K562 (cell line): ENCODE data around the gene EIF3K. TPM values are rescaled to one million over a fixed set of nuclear protein-coding genes. Genes with fewer than 3 reads are reported as not detected.

ENCODE experiments used
- CXXC5 ChIP-seq: fragments of 250-450 bp; sonication (Bioruptor Pico); IDR thresholded peaks from 2 replicates; pipeline ENCODE4 v1.8.0; 2022; ENCODE audit warnings: inconsistent platforms, mild to moderate bottlenecking, moderate library complexity
- FOXK2 ChIP-seq, 2 experiments: fragments of 450-650 bp; IDR thresholded peaks in 1 of 2; conservative IDR thresholded peaks in 1 of 2; 2 replicates each; pipeline ENCODE4 v1.6.1; 2016; ENCODE audit warnings: low read depth in 2 of 2, mild to moderate bottlenecking in 1 of 2
- GABPB2 ChIP-seq: fragments of 250-450 bp; sonication (Bioruptor Pico); conservative IDR thresholded peaks from 2 replicates; pipeline ENCODE4 v1.5.1; 2021; ENCODE audit warnings: mild to moderate bottlenecking
- HDAC2 ChIP-seq: fragments of 450-650 bp; IDR thresholded peaks from 2 replicates; pipeline ENCODE4 v1.6.1; 2016; ENCODE audit warnings: mild to moderate bottlenecking
- HNRNPL ChIP-seq: fragments of 200-400 bp; formaldehyde crosslinking; IDR thresholded peaks from 2 replicates; pipeline ENCODE4 v1.6.1; 2017; ENCODE audit warnings: low read depth, mild to moderate bottlenecking, low read length
- MLLT1 ChIP-seq, 2 experiments: fragments of 450-650 bp; IDR thresholded peaks; 2 replicates each; pipeline ENCODE4 v1.6.1; 2016
- MNT ChIP-seq, 2 experiments: fragments of 450-650 bp; conservative IDR thresholded peaks; 2 replicates each; pipeline ENCODE4 v1.6.1; 2017; ENCODE audit warnings: mild to moderate bottlenecking in 2 of 2, moderate library complexity in 2 of 2
- NFE2 ChIP-seq: IDR thresholded peaks from 2 replicates; pipeline ENCODE4 v1.6.1; 2014; ENCODE audit warnings: antibody characterized with exemption, low read depth
- NR2C1 ChIP-seq, 2 experiments: fragments of 450-650 bp; IDR thresholded peaks; 2 replicates each; pipeline ENCODE4 v1.6.1; 2017; ENCODE audit warnings: mild to moderate bottlenecking in 2 of 2, antibody characterized with exemption in 1 of 2, inconsistent platforms in 1 of 2, missing compliant biosample characterization in 1 of 2, missing genetic modification characterization in 1 of 2
- POLR2A ChIP-seq: fragments of 450-650 bp; conservative IDR thresholded peaks from 2 replicates; pipeline ENCODE4 v1.6.1; 2016
- SMAD2 ChIP-seq: fragments of 150-350 bp; IDR thresholded peaks from 2 replicates; pipeline ENCODE4 v1.6.1; 2014; ENCODE audit warnings: low read depth, mild to moderate bottlenecking, low read length
- SMARCA4 ChIP-seq: fragments of 450-650 bp; IDR thresholded peaks from 2 replicates; pipeline ENCODE4 v1.6.1; 2016
- TAF7 ChIP-seq: fragments of 450-650 bp; IDR thresholded peaks from 2 replicates; pipeline ENCODE4 v1.6.1; 2016; ENCODE audit warnings: missing genetic modification characterization, missing compliant biosample characterization
- TAL1 ChIP-seq: fragments of 450-650 bp; IDR thresholded peaks from 2 replicates; pipeline ENCODE4 v1.6.1; 2016; ENCODE audit warnings: mild to moderate bottlenecking
- TEAD1 ChIP-seq, 2 experiments: fragments of 450-650 bp in 1 of 2; sonication (generic) in 1 of 2; formaldehyde crosslinking; IDR thresholded peaks; 2 replicates each; pipeline versions ENCODE4 v1.4.0 to v1.8.0; 2020 to 2022; ENCODE audit warnings: mild to moderate bottlenecking in 2 of 2, missing genetic modification reagents in 1 of 2
- TSHZ1 ChIP-seq: fragments of 250-450 bp; sonication (Bioruptor Pico); IDR thresholded peaks from 2 replicates; pipeline ENCODE4 v1.4.0; 2020; ENCODE audit warnings: mild to moderate bottlenecking, moderate library complexity
- ZNF644 ChIP-seq: fragments of 200-800 bp; sonication (Bioruptor generic); IDR thresholded peaks from 2 replicates; pipeline ENCODE4 v1.6.1; 2016; ENCODE audit warnings: low read depth, missing genetic modification characterization, missing compliant biosample characterization
- polyA plus RNA-seq, 8 experiments: library from polyadenylated mRNA; depleted of rRNA in 4 of 8; stranded (reverse) in 5 of 8; unstranded in 3 of 8; fragments of >200 nt; fragmentation: Nextera tagmentation in 2 of 8; fragmentation: Illumina TruSeq in 1 of 8; extraction: Ambion mirVana in 2 of 8; extraction: Trizol in 1 of 8; gene quantifications; 2 replicates each; pipeline versions ENCODE4 v1.2.1 to v1.2.3, GENCODE V29; 2011 to 2014; ENCODE audit warnings: inconsistent platforms in 1 of 8, missing spikeins in 1 of 8
- total RNA-seq, 7 experiments: library from RNA; depleted of rRNA in 6 of 7; stranded (reverse); fragments of >200 nt in 6 of 7; fragmentation: Illumina TruSeq in 2 of 7; extraction: Trizol in 2 of 7; gene quantifications; 2 replicates each; pipeline versions ENCODE4 v1.2.1 to v1.2.3, GENCODE V29; 2011 to 2021; ENCODE audit warnings: low replicate concordance in 1 of 7
- TF ChIP-seq, protein P1 (sequence below), 2 experiments: fragments of 450-650 bp in 1 of 2; sonication (generic) in 1 of 2; formaldehyde crosslinking in 1 of 2; IDR thresholded peaks in 1 of 2; conservative IDR thresholded peaks in 1 of 2; 2 replicates each; pipeline versions ENCODE4 v1.6.1 to v1.8.1; 2016 to 2023; ENCODE audit warnings: mild to moderate bottlenecking in 2 of 2, moderate library complexity in 2 of 2, inconsistent platforms in 1 of 2, missing genetic modification reagents in 1 of 2

The EIF3K gene
- total and polyA plus RNA-seq, 9 of the 15 experiments (the other 6 are each of a cell fraction or from before 2014, with no cell fraction given) = 387 to 1,827 (median 733) TPM

DNA sequence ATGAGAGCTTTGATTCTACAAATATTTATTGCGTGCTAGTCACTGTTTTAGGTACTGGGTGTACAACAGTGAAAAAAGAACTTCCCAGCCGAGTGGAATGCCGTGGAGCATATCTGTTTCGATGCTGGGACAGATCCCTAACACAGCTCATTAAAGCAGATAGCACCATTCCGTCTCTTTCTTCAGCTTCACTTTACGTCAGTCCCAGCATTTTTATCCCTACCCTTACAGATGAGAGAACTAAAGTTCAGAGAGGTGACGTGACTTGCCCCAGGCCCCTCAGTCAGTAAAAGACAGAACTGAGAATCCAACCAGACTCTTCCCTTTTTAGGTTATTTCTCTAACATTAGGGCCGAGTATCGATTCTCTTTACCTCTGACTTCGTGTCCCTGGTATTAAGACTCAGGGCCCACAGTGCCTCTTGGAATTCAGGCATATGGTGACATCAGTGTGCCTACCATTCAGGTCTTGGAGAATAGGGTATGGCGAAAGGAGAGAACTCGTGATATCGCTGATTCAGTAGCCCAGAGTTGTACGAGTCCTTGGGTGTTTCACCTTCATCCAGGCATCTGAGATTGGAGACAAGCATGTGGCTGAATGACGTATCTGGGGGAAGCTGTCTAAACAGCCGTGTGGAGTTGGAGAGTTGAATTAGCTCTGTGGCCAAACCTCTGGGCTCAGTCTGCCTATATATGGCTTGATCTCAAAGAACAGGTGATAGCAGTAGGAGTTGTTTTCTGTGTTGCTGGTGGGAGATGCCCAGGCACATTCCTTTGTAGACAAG, 55.6 kb downstream of the EIF3K start (continued):
- TF ChIP-seq, protein P1, sequence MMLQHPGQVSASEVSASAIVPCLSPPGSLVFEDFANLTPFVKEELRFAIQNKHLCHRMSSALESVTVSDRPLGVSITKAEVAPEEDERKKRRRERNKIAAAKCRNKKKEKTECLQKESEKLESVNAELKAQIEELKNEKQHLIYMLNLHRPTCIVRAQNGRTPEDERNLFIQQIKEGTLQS (IDR thresholded peaks at IDR 0.05) = peak; percentile 67
- TF ChIP-seq, protein P1 (CRISPR knock-in tag; conservative IDR thresholded peaks at IDR 0.05) = no peak; the same call in 1 of the 2 replicates
- no peak for TF ChIP-seq NFE2
- no peak for TF ChIP-seq TSHZ1 (CRISPR knock-in tag)
- 0 out of 2 replicates have a peak, but pooled peaks have one; percentile 60 for TF ChIP-seq ZNF644 (tag)
- no peak for TF ChIP-seq TEAD1 (CRISPR knock-in tag; IDR thresholded peaks at IDR 0.05)
- peak; percentile 35 to 50; a peak in 1 of 4 replicates for TF ChIP-seq MNT (conservative IDR thresholded peaks at IDR 0.05)
- TF ChIP-seq TAL1 = 0 out of 2 replicates have a peak, but pooled peaks have one; percentile 8
- 0 out of 2 replicates have a peak, but pooled peaks have one; percentile 10 for TF ChIP-seq GABPB2 (CRISPR knock-in tag)
- no peak for TF ChIP-seq TAF7
- TF ChIP-seq NR2C1 (IDR thresholded peaks at IDR 0.05) = no peak
- peak; percentile 44; the same call in 1 of the 2 replicates for TF ChIP-seq NR2C1 (tag; IDR thresholded peaks at IDR 0.05)
- TF ChIP-seq POLR2A = no peak
- no peak for TF ChIP-seq HNRNPL
- TF ChIP-seq HDAC2 = no peak
- peak in 1 of 2 experiments; percentile 66; a peak in 2 of 4 replicates for TF ChIP-seq MLLT1 (IDR thresholded peaks at IDR 0.05)
- peak; percentile 65 for TF ChIP-seq CXXC5 (CRISPR knock-in tag)
- TF ChIP-seq FOXK2 (conservative IDR thresholded peaks at IDR 0.05 in 1 of 2, IDR thresholded peaks at IDR 0.05 in 1 of 2; ENCODE audit: low read depth in 2 of 2) = peak; percentile 27 to 73; a peak in 1 of 4 replicates
- peak; percentile 13; the same call in 1 of the 2 replicates for TF ChIP-seq SMARCA4
- no peak for TF ChIP-seq SMAD2
